CD4-positive, alpha-beta T cell treated with Interleukin-1 beta for 1 hour (primary cell): ENCODE results near the gene HSPBAP1.
"Not testable (repeated sequence)": the region's sequence is repeated elsewhere in the genome, so short reads cannot be mapped to it uniquely, and the experiment has no call there.

Experiments used
- DNase-seq, 2 donors: peaks; one replicate each; pipeline ENCODE4 v3.0.0-alpha.2; 2020 to 2022

HSPBAP1 gene

GRCh38 chr3:122782804-122783203 lies 10.8 kb downstream of the HSPBAP1 start:
- DNase-seq, result no peak

GRCh38 chr3:122777563-122777962 lies 16.1 kb downstream of the HSPBAP1 start:
- DNase-seq, result no peak

- DNase-seq, result no peak
Observed at GRCh38 chr3:122776675-122777468, 16.8 kb downstream of the HSPBAP1 start.

- no peak for DNase-seq
Observed at GRCh38 chr3:122774564-122774963, 19.1 kb downstream of the HSPBAP1 start.

GRCh38 chr3:122773944-122774509 lies 19.6 kb downstream of the HSPBAP1 start:
- no peak for DNase-seq

GRCh38 chr3:122772827-122773226 lies 20.8 kb downstream of the HSPBAP1 start:
- DNase-seq, result no peak

- DNase-seq, result peak in 1 of 2 donors; percentile 17
Observed at GRCh38 chr3:122770521-122771202, 23.0 kb downstream of the HSPBAP1 start.

- no peak for DNase-seq
Observed at GRCh38 chr3:122767540-122768372, 25.9 kb downstream of the HSPBAP1 start.

- no peak for DNase-seq
Observed at GRCh38 chr3:122766430-122766829, 27.2 kb downstream of the HSPBAP1 start.

- DNase-seq, result no peak
Observed at GRCh38 chr3:122760453-122761271, 33.0 kb downstream of the HSPBAP1 start.

- no peak for DNase-seq
Observed at GRCh38 chr3:122758877-122759560, 34.6 kb downstream of the HSPBAP1 start.

- no peak for DNase-seq
Observed at GRCh38 chr3:122755491-122755890, 38.1 kb downstream of the HSPBAP1 start.

- DNase-seq, result peak; percentile 6 to 58
Observed at GRCh38 chr3:122754929-122755328, 38.7 kb downstream of the HSPBAP1 start.

GRCh38 chr3:122748347-122748746 lies 45.3 kb downstream of the HSPBAP1 start:
- no peak for DNase-seq

- not testable (repeated sequence) for DNase-seq
Observed at GRCh38 chr3:122747295-122747694, 46.3 kb downstream of the HSPBAP1 start.

- DNase-seq, result no peak
Observed at GRCh38 chr3:122745369-122746021, 48.1 kb downstream of the HSPBAP1 start.

- DNase-seq, result no peak
Observed at GRCh38 chr3:122743581-122744120, 50.0 kb downstream of the HSPBAP1 start.

- DNase-seq, result no peak
Observed at GRCh38 chr3:122742234-122742633, 51.4 kb downstream of the HSPBAP1 start.

- no peak for DNase-seq
Observed at GRCh38 chr3:122739172-122739571, 54.5 kb downstream of the HSPBAP1 start.

- DNase-seq, result not testable (repeated sequence)
Observed at GRCh38 chr3:122732682-122733525, 60.7 kb downstream of the HSPBAP1 start.
